Stimulated activated naive CD4-positive, alpha-beta T cell treated with Interleukin-2 at 50 U/mL for 16 hours (primary cell): ENCODE data around the gene PROX2.

ENCODE experiments used
- DNase-seq: peaks from one replicate; lab custom pipeline; 2025; lab: John Stamatoyannopoulos, UW

The PROX2 gene

GRCh38 chr14:74843653-74844052 lies 32.3 kb downstream of the PROX2 start:
- DNase-seq, result no peak

GRCh38 chr14:74841230-74842207 lies 34.4 kb downstream of the PROX2 start:
- peak; percentile 0 for DNase-seq

GRCh38 chr14:74840603-74841030 lies 35.3 kb downstream of the PROX2 start:
- peak; percentile 3 for DNase-seq

GRCh38 chr14:74838166-74838565 lies 37.8 kb downstream of the PROX2 start:
- DNase-seq, result no peak

- no peak for DNase-seq
Measured at GRCh38 chr14:74836251-74836960, 39.5 kb downstream of the PROX2 start.

GRCh38 chr14:74835645-74836250 lies 40.2 kb downstream of the PROX2 start:
- DNase-seq, result no peak

GRCh38 chr14:74834692-74835392 lies 41.1 kb downstream of the PROX2 start:
- DNase-seq, result no peak

- no peak for DNase-seq
Measured at GRCh38 chr14:74832849-74833248, 43.1 kb downstream of the PROX2 start.

- DNase-seq, result no peak
Measured at GRCh38 chr14:74829251-74829650, 46.7 kb downstream of the PROX2 start.

GRCh38 chr14:74826574-74826973 lies 49.4 kb downstream of the PROX2 start:
- DNase-seq, result no peak
